Right atrium auricular region (tissue), 2 donors: Measurements from ENCODE around the gene SPATA6L. TPM values are rescaled to one million over a fixed set of nuclear protein-coding genes. Genes with fewer than 3 reads are reported as not detected.

Source experiments
- DNase-seq: peaks from one replicate; pipeline ENCODE4 v3.0.0-alpha.2; 2019; ENCODE audit warnings: low spot score
- H3K27ac ChIP-seq, 2 donors: fragments of 200-600 bp; sonication (generic); 1 replicate in 1 of 2; 2 replicates in 1 of 2; pipeline ENCODE4 v1.5.1; 2016 to 2019
- H3K27me3 ChIP-seq, 2 donors: fragments of 200-600 bp; sonication (generic); one replicate each; pipeline versions ENCODE4 v1.5.1 to v1.6.0; 2017 to 2019
- H3K36me3 ChIP-seq: fragments of 200-600 bp; sonication (generic); one replicate; pipeline ENCODE4 v1.5.1; 2016
- H3K4me1 ChIP-seq, 2 donors: fragments of 200-600 bp; sonication (generic); one replicate each; pipeline versions ENCODE4 v1.5.1 to v1.6.0; 2017 to 2019
- H3K4me3 ChIP-seq, 2 donors: fragments of 200-600 bp; sonication (generic); 1 replicate in 1 of 2; 2 replicates in 1 of 2; pipeline ENCODE4 v1.5.1; 2017 to 2019; ENCODE audit warnings: mild to moderate bottlenecking in 1 of 2, moderate library complexity in 1 of 2
- H3K9me3 ChIP-seq, 2 donors: fragments of 200-600 bp; sonication (generic); one replicate each; pipeline ENCODE4 v1.5.1; 2019
- total RNA-seq, 2 donors: library from RNA; depleted of rRNA; stranded (reverse); fragments of >200 nt; gene quantifications; one replicate each; pipeline ENCODE4 v1.1.0, GENCODE V29; 2016
- TF ChIP-seq, protein P1 (sequence below), 2 donors: fragments of 200-600 bp; sonication (generic); IDR thresholded peaks; one replicate each; pipeline ENCODE4 v1.5.1; 2019; ENCODE audit warnings: antibody characterized with exemption in 2 of 2

Gene SPATA6L
- total RNA-seq, 2 donors from 2014 or later, result 0.15 to 1.3 TPM

DNA sequence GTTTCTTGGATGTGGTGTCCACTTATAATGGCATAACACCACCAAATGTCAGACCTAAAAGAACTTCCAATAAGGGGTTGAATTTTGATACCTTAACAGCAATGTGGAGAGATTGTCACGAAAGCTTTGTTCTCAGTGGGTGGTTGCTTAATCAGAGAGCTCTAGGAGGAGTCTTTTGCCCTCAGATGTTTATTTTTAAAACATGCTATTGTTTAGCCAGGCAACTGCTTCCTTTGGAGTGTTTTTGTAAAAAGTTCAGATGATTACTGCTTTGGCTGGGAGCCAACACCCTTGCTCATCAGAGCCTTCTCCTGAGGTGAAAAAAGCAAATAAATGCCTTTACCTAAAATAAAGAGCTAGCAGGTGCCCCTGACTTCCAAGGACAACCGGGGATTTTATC lies 111.0 kb downstream of the SPATA6L start:
- Histone ChIP-seq H3K4me1 (peaks cover 0 to 5% of the 10 kb centered on the region in 2 donors), H3K36me3 (no peaks in the 10 kb centered on the region), H3K27me3 (no peaks in the 10 kb centered on the region), H3K27ac (peak overlapping the region in 1 of 2 donors; percentile 41), H3K4me3 (no peak overlapping the region), H3K9me3 (no peaks in the 10 kb centered on the region)
- TF ChIP-seq, protein P1, sequence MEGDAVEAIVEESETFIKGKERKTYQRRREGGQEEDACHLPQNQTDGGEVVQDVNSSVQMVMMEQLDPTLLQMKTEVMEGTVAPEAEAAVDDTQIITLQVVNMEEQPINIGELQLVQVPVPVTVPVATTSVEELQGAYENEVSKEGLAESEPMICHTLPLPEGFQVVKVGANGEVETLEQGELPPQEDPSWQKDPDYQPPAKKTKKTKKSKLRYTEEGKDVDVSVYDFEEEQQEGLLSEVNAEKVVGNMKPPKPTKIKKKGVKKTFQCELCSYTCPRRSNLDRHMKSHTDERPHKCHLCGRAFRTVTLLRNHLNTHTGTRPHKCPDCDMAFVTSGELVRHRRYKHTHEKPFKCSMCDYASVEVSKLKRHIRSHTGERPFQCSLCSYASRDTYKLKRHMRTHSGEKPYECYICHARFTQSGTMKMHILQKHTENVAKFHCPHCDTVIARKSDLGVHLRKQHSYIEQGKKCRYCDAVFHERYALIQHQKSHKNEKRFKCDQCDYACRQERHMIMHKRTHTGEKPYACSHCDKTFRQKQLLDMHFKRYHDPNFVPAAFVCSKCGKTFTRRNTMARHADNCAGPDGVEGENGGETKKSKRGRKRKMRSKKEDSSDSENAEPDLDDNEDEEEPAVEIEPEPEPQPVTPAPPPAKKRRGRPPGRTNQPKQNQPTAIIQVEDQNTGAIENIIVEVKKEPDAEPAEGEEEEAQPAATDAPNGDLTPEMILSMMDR (IDR thresholded peaks at IDR 0.05), result no peak
- DNase-seq, result no peak

DNA sequence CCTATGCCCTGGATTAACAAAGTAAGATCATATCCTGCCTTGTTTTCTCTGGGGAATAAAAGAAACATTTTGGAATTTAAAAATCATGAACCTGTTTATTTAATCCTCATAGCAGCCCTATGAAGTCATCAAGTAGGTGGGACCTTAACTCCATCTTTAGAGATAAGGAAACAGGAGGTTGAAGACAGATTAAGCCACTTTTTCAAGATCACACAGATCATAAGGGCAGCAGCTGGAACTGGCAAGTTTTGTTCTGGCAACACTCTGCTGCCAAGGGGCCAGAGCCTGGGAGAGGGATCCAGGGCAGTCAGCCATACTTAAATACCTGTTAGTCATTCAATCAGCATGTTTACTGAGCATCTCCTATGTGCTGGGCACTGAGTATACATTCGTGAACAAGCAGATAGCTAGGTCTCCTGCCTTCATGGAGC lies 112.3 kb downstream of the SPATA6L start:
- peaks cover 0 to 14% of the 10 kb centered on the region in 2 donors for H3K4me1 ChIP-seq
- DNase-seq, result no peak

DNA sequence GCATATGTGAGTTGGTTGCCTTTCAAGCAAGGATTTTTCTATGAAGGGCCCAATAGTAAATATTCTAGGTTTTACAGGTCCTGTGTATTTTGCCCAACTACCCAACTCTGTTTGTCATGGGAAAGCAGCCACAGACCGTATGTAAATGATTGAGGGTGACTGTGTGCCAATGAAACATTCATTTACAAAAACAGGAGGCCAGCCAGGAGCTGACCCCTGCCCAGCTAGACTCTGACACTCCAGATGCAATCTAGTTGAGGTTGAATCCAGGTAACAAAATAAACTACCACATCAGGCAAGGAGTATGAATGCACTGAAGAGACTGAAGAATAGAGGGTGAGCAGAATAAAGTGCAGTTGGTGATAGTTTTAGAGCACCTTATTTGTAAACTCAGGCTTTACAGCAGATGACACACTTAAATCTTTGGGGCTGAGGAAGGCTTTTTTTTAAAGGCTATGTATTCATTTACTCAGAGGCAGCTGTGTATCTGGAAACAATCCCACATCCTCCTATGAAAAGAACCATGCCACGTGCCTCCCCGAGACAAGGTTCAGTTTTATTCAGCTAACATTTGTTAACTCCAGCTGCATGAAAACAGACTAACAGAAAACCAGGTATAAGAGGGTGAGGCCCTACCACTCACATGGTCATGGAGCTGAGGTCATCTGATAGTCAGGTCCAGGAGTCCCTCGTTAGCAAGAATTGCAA lies 115.3 kb downstream of the SPATA6L start:
- no peaks in the 10 kb centered on the region for H3K27me3 ChIP-seq
- H3K9me3 ChIP-seq, result no peaks in the 10 kb centered on the region
- TF ChIP-seq, protein P1 (IDR thresholded peaks at IDR 0.05), result no peak
- no peak for DNase-seq
- no peak overlapping the region for H3K4me3 ChIP-seq
- peaks cover 0 to 15% of the 10 kb centered on the region in 2 donors for H3K4me1 ChIP-seq
- H3K27ac ChIP-seq, result no peak overlapping the region
- no peaks in the 10 kb centered on the region for H3K36me3 ChIP-seq

More for the DNA sequence above, 112.3 kb downstream of the SPATA6L start:
- TF ChIP-seq, protein P1 (IDR thresholded peaks at IDR 0.05), result no peak
- no peaks in the 10 kb centered on the region for H3K27me3 ChIP-seq
- H3K36me3 ChIP-seq, result no peaks in the 10 kb centered on the region
- peak overlapping the region; percentile 8 to 41 for H3K27ac ChIP-seq
- no peaks in the 10 kb centered on the region for H3K9me3 ChIP-seq
- H3K4me3 ChIP-seq, result no peak overlapping the region

DNA sequence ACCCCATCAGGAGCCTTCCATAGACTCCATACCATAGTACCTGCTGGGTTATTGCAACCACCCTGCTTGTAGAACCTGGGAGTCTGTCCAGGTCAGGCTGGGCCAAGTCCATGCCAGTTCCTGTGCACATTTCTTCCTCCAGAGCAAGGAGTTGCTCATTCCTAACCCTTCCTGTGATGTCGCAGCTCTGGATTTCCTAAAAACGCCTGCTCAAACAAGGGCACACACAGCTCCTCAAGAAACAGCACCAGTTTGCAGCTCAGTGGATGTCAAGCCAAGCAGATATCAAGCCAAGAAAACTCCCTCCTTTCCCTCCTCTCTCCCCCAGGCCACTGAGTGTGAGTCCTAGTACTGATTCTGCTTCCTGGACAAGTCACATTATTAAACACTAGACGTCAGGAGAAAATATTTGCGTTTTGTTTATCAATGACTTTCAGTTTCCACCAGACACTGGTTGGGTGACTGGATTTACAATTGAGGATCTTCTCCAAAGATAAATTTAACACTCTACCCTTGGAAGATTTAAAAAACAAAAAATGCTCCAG lies 116.5 kb downstream of the SPATA6L start:
- H3K4me1 ChIP-seq, result peaks cover 0 to 15% of the 10 kb centered on the region in 2 donors
- DNase-seq, result no peak

DNA sequence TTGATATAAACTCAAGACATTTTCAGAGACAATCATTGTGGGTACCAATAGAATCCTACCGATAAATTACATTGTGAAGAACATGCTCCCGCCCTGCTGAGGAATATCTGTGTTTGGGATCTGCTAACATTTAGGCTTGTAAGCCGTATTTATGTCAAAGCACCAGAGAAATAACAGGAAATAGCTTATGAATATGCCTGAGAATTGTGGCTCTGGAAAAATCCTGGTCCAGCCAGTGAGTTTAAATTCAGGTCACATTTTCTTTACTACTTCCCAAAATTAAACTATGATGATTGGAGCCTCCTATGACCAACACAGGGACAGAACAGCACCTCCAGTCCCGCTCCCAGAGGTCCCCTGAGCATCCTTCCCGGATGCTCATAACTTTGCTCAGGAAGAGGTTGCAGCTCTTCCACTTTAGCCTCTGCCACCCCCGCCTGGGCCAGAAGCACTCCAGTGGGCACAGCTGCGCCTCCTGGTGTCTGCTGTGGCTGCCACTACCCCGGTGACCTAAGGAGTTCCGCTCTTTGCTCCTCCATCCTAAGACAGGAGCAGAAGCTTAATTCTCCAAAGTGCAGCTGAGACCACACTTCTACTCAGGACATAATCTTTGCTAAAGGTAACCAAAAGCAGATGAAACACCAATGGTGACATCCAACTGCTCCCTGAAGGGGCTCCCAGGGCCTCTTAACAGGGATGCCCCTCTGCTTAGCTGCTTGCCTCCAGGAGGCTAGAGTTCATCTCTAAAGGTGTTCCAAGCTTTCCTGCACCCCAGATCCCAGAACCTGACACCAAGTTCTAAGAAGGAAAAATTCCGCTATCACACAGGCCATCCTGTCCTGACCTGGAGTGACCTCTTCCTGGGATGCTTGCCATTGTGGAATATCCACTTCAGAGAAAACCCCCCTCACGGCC lies 117.2 kb downstream of the SPATA6L start:
- Histone ChIP-seq H3K27ac (peak overlapping the region; percentile 23 to 42), H3K27me3 (no peaks in the 10 kb centered on the region), H3K9me3 (no peaks in the 10 kb centered on the region), H3K4me1 (peaks cover 0 to 15% of the 10 kb centered on the region in 2 donors), H3K4me3 (no peak overlapping the region), H3K36me3 (no peaks in the 10 kb centered on the region)
- TF ChIP-seq, protein P1 (IDR thresholded peaks at IDR 0.05), result peak in 1 of 2 donors; percentile 48
- DNase-seq, result no peak

More for the DNA sequence above, 116.5 kb downstream of the SPATA6L start:
- H3K27me3 ChIP-seq, result no peaks in the 10 kb centered on the region
- H3K4me3 ChIP-seq, result no peak overlapping the region
- peak overlapping the region; percentile 23 to 42 for H3K27ac ChIP-seq
- TF ChIP-seq, protein P1 (IDR thresholded peaks at IDR 0.05), result no peak
- no peaks in the 10 kb centered on the region for H3K36me3 ChIP-seq
- no peaks in the 10 kb centered on the region for H3K9me3 ChIP-seq

Other genes starting within 250 kb of the SPATA6L start
- gene SLC1A1, start 176.0 kb downstream of the SPATA6L start, total RNA-seq, result 1 to 10 TPM; 2.6 to 2.9 TPM
- gene PLPP6, start 4.2 kb downstream of the SPATA6L start, total RNA-seq, result 1 to 10 TPM; 3.9 to 4.1 TPM
- 10 to 100 TPM; 44.9 to 53.4 TPM for gene CDC37L1, start 13.1 kb upstream of the SPATA6L start, total RNA-seq
- 100 to 1,000 TPM; 109 to 201 TPM for gene AK3, start 74.7 kb upstream of the SPATA6L start, total RNA-seq
- gene RCL1, start 126.5 kb upstream of the SPATA6L start, total RNA-seq, result 1 to 10 TPM; 7.2 to 8.6 TPM